Measurements from ENCODE around the gene TRIM54. TPM values are rescaled to one million over a fixed set of nuclear protein-coding genes. Genes with fewer than 3 reads are reported as not detected.

The TRIM54 gene
- total RNA-seq = 2.5 TPM

GRCh38 chr2:27281855-27282559 is at the start of gene TRIM54:
TRIM54 (plus strand) TSS chr2:27282429; CDS start chr2:27282732, 303 bp downstream.
- intact Hi-C loops (cut with DNase I) = loop anchor here (5.0 kb wide), 1 partner anchor 185 kb away; no protein-coding TSS in a partner anchor
- DNase-seq (ENCODE audit: extremely low spot score in 2 of 2) = no peak

GRCh38 chr2:27233341-27233740 is 48.9 kb upstream of the TRIM54 start:
- H3K27me3 ChIP-seq = no peaks in the 10 kb centered on the region
- TF ChIP-seq POLR2AphosphoS5 (IDR thresholded peaks at IDR 0.05; ENCODE audit: insufficient read depth in 1 of 2, low read depth in 1 of 2) = no peak
- no peak for TF ChIP-seq POLR2A (IDR thresholded peaks at IDR 0.05)
- no peak for TF ChIP-seq CTCF (IDR thresholded peaks at IDR 0.05)
- DNase-seq (ENCODE audit: extremely low spot score in 2 of 2) = no peak
- no peak overlapping the region for H3K4me3 ChIP-seq
- no peaks in the 10 kb centered on the region for H3K4me1 ChIP-seq
- intact Hi-C loops (cut with DNase I) = no loop called here
- peaks cover 0 to 81% of the 10 kb centered on the region in 2 donors for H3K36me3 ChIP-seq
- no peaks in the 10 kb centered on the region for H3K9me3 ChIP-seq
- no peak overlapping the region for H3K27ac ChIP-seq

More at GRCh38 chr2:27281855-27282559, at the start of gene TRIM54:
- no peak within 1 kb of the TSS for H3K27ac ChIP-seq
- no peaks in the 10 kb centered on the region for H3K36me3 ChIP-seq
- no peak within 1 kb of the TSS for H3K4me3 ChIP-seq
- H3K9me3 ChIP-seq = no peaks in the 10 kb centered on the region
- TF ChIP-seq CTCF (IDR thresholded peaks at IDR 0.05) (no peak), POLR2A (IDR thresholded peaks at IDR 0.05) (no peak), POLR2AphosphoS5 (IDR thresholded peaks at IDR 0.05; ENCODE audit: insufficient read depth in 1 of 2, low read depth in 1 of 2) (no peak)
- no peaks in the 10 kb centered on the region for H3K27me3 ChIP-seq
- H3K4me1 ChIP-seq = no peaks in the 10 kb centered on the region

GRCh38 chr2:27236136-27236535 is 46.1 kb upstream of the TRIM54 start:
- no peak overlapping the region for H3K27ac ChIP-seq
- no peak for DNase-seq (ENCODE audit: extremely low spot score in 2 of 2)
- no peak for TF ChIP-seq POLR2AphosphoS5 (IDR thresholded peaks at IDR 0.05; ENCODE audit: insufficient read depth in 1 of 2, low read depth in 1 of 2)
- no peak for TF ChIP-seq POLR2A (IDR thresholded peaks at IDR 0.05)
- TF ChIP-seq CTCF (IDR thresholded peaks at IDR 0.05) = no peak
- no peaks in the 10 kb centered on the region for H3K4me1 ChIP-seq
- peaks cover 0 to 87% of the 10 kb centered on the region in 2 donors for H3K36me3 ChIP-seq
- H3K4me3 ChIP-seq = no peak overlapping the region
- no peaks in the 10 kb centered on the region for H3K27me3 ChIP-seq
- H3K9me3 ChIP-seq = no peaks in the 10 kb centered on the region
- intact Hi-C loops (cut with DNase I) = no loop called here

- H3K27ac ChIP-seq = no peak overlapping the region
- no peak overlapping the region for H3K4me3 ChIP-seq
- no peak for TF ChIP-seq POLR2AphosphoS5 (IDR thresholded peaks at IDR 0.05; ENCODE audit: insufficient read depth in 1 of 2, low read depth in 1 of 2)
- TF ChIP-seq CTCF (IDR thresholded peaks at IDR 0.05) = no peak
- no peak for TF ChIP-seq POLR2A (IDR thresholded peaks at IDR 0.05)
- peaks cover 0 to 92% of the 10 kb centered on the region in 2 donors for H3K36me3 ChIP-seq
- no peaks in the 10 kb centered on the region for H3K9me3 ChIP-seq
- no peak for DNase-seq (ENCODE audit: extremely low spot score in 2 of 2)
- H3K4me1 ChIP-seq = no peaks in the 10 kb centered on the region
- intact Hi-C loops (cut with DNase I) = no loop called here
- H3K27me3 ChIP-seq = no peaks in the 10 kb centered on the region
These were observed 45.6 kb upstream of the TRIM54 start for GRCh38 chr2:27236626-27237025.

GRCh38 chr2:27237341-27237945 is 44.8 kb upstream of the TRIM54 start:
- intact Hi-C loops (cut with DNase I) = no loop called here
- Histone ChIP-seq H3K27ac (no peak overlapping the region), H3K27me3 (no peaks in the 10 kb centered on the region), H3K4me3 (no peak overlapping the region), H3K4me1 (no peaks in the 10 kb centered on the region), H3K9me3 (no peaks in the 10 kb centered on the region), H3K36me3 (peaks cover 0 to 88% of the 10 kb centered on the region in 2 donors)
- no peak for TF ChIP-seq POLR2AphosphoS5 (IDR thresholded peaks at IDR 0.05; ENCODE audit: insufficient read depth in 1 of 2, low read depth in 1 of 2)
- no peak for TF ChIP-seq POLR2A (IDR thresholded peaks at IDR 0.05)
- no peak for TF ChIP-seq CTCF (IDR thresholded peaks at IDR 0.05)
- no peak for DNase-seq (ENCODE audit: extremely low spot score in 2 of 2)

All from vagina (tissue), 2 donors.